OCI-LY3 (cell line): ENCODE measurements around the gene TMEM190.

Source experiments
- H2AFZ ChIP-seq: fragments of 200-600, 300-600 bp; shearing (Covaris generic); 2 replicates; pipeline ENCODE4 v1.6.0; 2014; ENCODE audit warnings: antibody characterized with exemption, low read depth, low read length
- H3K27ac ChIP-seq: fragments of 200-600, 300-600 bp; sonication (generic); 2 replicates; pipeline ENCODE4 v1.5.1; 2014; ENCODE audit warnings: mild to moderate bottlenecking, low read length, moderate library complexity, mixed read lengths
- H3K27me3 ChIP-seq: fragments of 200-600, 300-600 bp; sonication (generic); 2 replicates; pipeline ENCODE4 v1.6.1; 2014; ENCODE audit warnings: low read depth, low read length, mixed read lengths
- H3K36me3 ChIP-seq: fragments of 200-600, 300-600 bp; sonication (generic); replicated peaks from 2 replicates; pipeline ENCODE3; 2014; ENCODE audit warnings: low read depth, low read length, mixed read lengths
- H3K4me1 ChIP-seq: fragments of 300-600, 200-600 bp; sonication (generic); 2 replicates; pipeline ENCODE4 v1.6.1; 2014; ENCODE audit warnings: low read length, mixed read lengths
- H3K4me2 ChIP-seq: fragments of 200-600, 300-600 bp; sonication (generic); 2 replicates; pipeline ENCODE4 v1.6.1; 2014; ENCODE audit warnings: low read length, mixed read lengths
- H3K4me3 ChIP-seq: fragments of 300-600, 200-600 bp; sonication (generic); 2 replicates; pipeline ENCODE4 v1.5.1; 2014; ENCODE audit warnings: antibody characterized with exemption, mild to moderate bottlenecking, low read length, moderate library complexity
- H3K79me2 ChIP-seq: fragments of 300-600, 200-600 bp; shearing (Covaris generic); 2 replicates; pipeline ENCODE4 v1.6.1; 2014; ENCODE audit warnings: mild to moderate bottlenecking, low read length, mixed read lengths
- H3K9ac ChIP-seq: fragments of 300-600, 200-600 bp; shearing (Covaris generic); 2 replicates; pipeline ENCODE4 v1.6.0; 2014; ENCODE audit warnings: mild to moderate bottlenecking, low read length, moderate library complexity
- H3K9me3 ChIP-seq: fragments of 200-600, 300-600 bp; shearing (Covaris generic); 2 replicates; pipeline ENCODE4 v1.6.1; 2014; ENCODE audit warnings: low read length, mixed read lengths; ENCODE audit not compliant: insufficient read depth
- H4K20me1 ChIP-seq: fragments of 200-600, 300-600 bp; sonication (generic); 2 replicates; pipeline ENCODE4 v1.6.1; 2016; ENCODE audit warnings: low read length, mixed read lengths; ENCODE audit not compliant: insufficient read depth
- CTCF ChIP-seq: fragments of 200-600, 300-600 bp; sonication (generic); IDR thresholded peaks from 2 replicates; pipeline ENCODE4 v1.5.1; 2014; ENCODE audit warnings: antibody characterized with exemption, low read length, low read depth
- EZH2phosphoT487 ChIP-seq: fragments of 200-600 bp; shearing (Covaris generic); IDR thresholded peaks from 2 replicates; pipeline ENCODE4 v1.6.1; 2018; ENCODE audit warnings: antibody characterized with exemption, mixed run types, low read depth

The TMEM190 gene

GRCh38 chr19:55339105-55339888 lies 37.3 kb upstream of the TMEM190 start, which contains the start of gene KMT5C:
KMT5C (plus strand) TSS chr19:55339876; CDS start chr19:55341937, 2,061 bp downstream.
- peak within 1 kb of the TSS; percentile 96 for H3K4me3 ChIP-seq
- no peaks in the 10 kb centered on the region for H4K20me1 ChIP-seq
- TF ChIP-seq EZH2phosphoT487, result no peak
- TF ChIP-seq CTCF, result no peak
- peak within 1 kb of the TSS; percentile 100 for H2AFZ ChIP-seq
- H3K4me1 ChIP-seq, result peaks cover 9% of the 10 kb centered on the region; the same call in 1 of the 2 replicates
- peaks cover 8% of the 10 kb centered on the region; the same call in 1 of the 2 replicates for H3K79me2 ChIP-seq
- H3K4me2 ChIP-seq, result peak within 1 kb of the TSS; percentile 96
- H3K27ac ChIP-seq, result peak within 1 kb of the TSS; percentile 63
- H3K9me3 ChIP-seq, result no peaks in the 10 kb centered on the region
- peak within 1 kb of the TSS; percentile 94 for H3K9ac ChIP-seq
- H3K27me3 ChIP-seq, result peaks cover 8% of the 10 kb centered on the region; the same call in 1 of the 2 replicates
- H3K36me3 ChIP-seq, result peaks cover 5% of the 10 kb centered on the region

- peak overlapping the region; percentile 34 for H3K27ac ChIP-seq
- peak overlapping the region; percentile 87 for H3K4me2 ChIP-seq
- TF ChIP-seq EZH2phosphoT487 (no peak), CTCF (no peak)
- peaks cover 8% of the 10 kb centered on the region; the same call in 1 of the 2 replicates for H3K27me3 ChIP-seq
- H2AFZ ChIP-seq, result no peak overlapping the region
- H3K4me1 ChIP-seq, result peaks cover 9% of the 10 kb centered on the region; the same call in 1 of the 2 replicates
- no peaks in the 10 kb centered on the region for H4K20me1 ChIP-seq
- H3K79me2 ChIP-seq, result peaks cover 8% of the 10 kb centered on the region; the same call in 1 of the 2 replicates
- H3K9me3 ChIP-seq, result no peaks in the 10 kb centered on the region
- H3K4me3 ChIP-seq, result peak overlapping the region; percentile 96
- peaks cover 5% of the 10 kb centered on the region for H3K36me3 ChIP-seq
- peak overlapping the region; percentile 94 for H3K9ac ChIP-seq
These were observed 36.5 kb upstream of the TMEM190 start for GRCh38 chr19:55339889-55340783.

- H3K9ac ChIP-seq, result peak overlapping the region; percentile 94
- H3K27me3 ChIP-seq, result peaks cover 8% of the 10 kb centered on the region; the same call in 1 of the 2 replicates
- TF ChIP-seq EZH2phosphoT487 (no peak), CTCF (peak; percentile 49)
- H3K9me3 ChIP-seq, result no peaks in the 10 kb centered on the region
- peak overlapping the region; percentile 96 for H3K4me3 ChIP-seq
- no peak overlapping the region for H3K27ac ChIP-seq
- H3K79me2 ChIP-seq, result peaks cover 8% of the 10 kb centered on the region; the same call in 1 of the 2 replicates
- H3K36me3 ChIP-seq, result peaks cover 5% of the 10 kb centered on the region
- H3K4me2 ChIP-seq, result peak overlapping the region; percentile 87
- no peak overlapping the region for H2AFZ ChIP-seq
- peaks cover 9% of the 10 kb centered on the region; the same call in 1 of the 2 replicates for H3K4me1 ChIP-seq
- no peaks in the 10 kb centered on the region for H4K20me1 ChIP-seq
These were observed 35.9 kb upstream of the TMEM190 start for GRCh38 chr19:55340784-55341147.
